Mucosa of descending colon (tissue), 3 donors: ENCODE results near the gene IQGAP1. TPM values are rescaled to one million over a fixed set of nuclear protein-coding genes. Genes with fewer than 3 reads are reported as not detected.
A peak's percentile ranks its signal among the peaks of the same experiment; 100 is the strongest.

Experiments used
- ATAC-seq: fragments of 200-7000 bp; cut with Tn5 transposase; one replicate; pipeline ENCODE4 v1.9.1; 2020; ENCODE audit warnings: mild to moderate bottlenecking, moderate library complexity
- DNase-seq, 3 donors: peaks; one replicate each; pipeline ENCODE4 v3.0.0-alpha.2; 2020
- H3K36me3 ChIP-seq: fragments of 200-600 bp; one replicate; pipeline ENCODE4 v1.8.0; 2021; ENCODE audit warnings: low read depth, mild to moderate bottlenecking
- H3K4me1 ChIP-seq: fragments of 200-600 bp; one replicate; pipeline ENCODE4 v1.8.0; 2021; ENCODE audit warnings: low read depth, mild to moderate bottlenecking
- H3K4me3 ChIP-seq: fragments of 200-600 bp; one replicate; pipeline ENCODE4 v1.8.0; 2021; ENCODE audit warnings: mild to moderate bottlenecking
- H3K9me3 ChIP-seq: fragments of 200-600 bp; one replicate; pipeline ENCODE4 v1.8.0; 2021; ENCODE audit warnings: mild to moderate bottlenecking
- CTCF ChIP-seq: fragments of 200-600 bp; IDR thresholded peaks from one replicate; pipeline ENCODE4 v1.8.0; 2022; ENCODE audit warnings: antibody characterized with exemption, mild to moderate bottlenecking
- intact Hi-C, 2 donors: fragments of 100-400 bp; cut with DNase I in 1 of 2; cut with micrococcal nuclease in 1 of 2; formaldehyde crosslinking; loops; one replicate each; pipeline versions ENCODE4 v1.11.0 to v1.11.1; 2022; cut with DNase I, micrococcal nuclease
- total RNA-seq, 3 donors: library from RNA; stranded (reverse); fragmentation: NEBNext Ultra II Directional in 2 of 3; extraction: Animal tissue kit (Norgen Biotek cat#: 25700) in 2 of 3; gene quantifications; one replicate each; pipeline versions ENCODE4 v1.2.1 to v1.2.4, GENCODE V29; 2021 to 2023
- donor health status: DM: no; HTN: no; CAD: no; lungs with moderate emphysema.
- donor health status: DM: no; HTN: no; CAD: no.
- donor health status: DM: no; HTN: yes; CAD: no.

Gene IQGAP1
- total RNA-seq, 3 donors from 2014 or later: 186 to 242 (median 206) TPM

- peaks cover 25% of the 10 kb centered on the region for H3K4me1 ChIP-seq
- no peak for ATAC-seq
- intact Hi-C loops: no loop called here
Measured at GRCh38 chr15:90423801-90424319, 35.8 kb downstream of the IQGAP1 start.

GRCh38 chr15:90425726-90426346, 37.8 kb downstream of the IQGAP1 start:
- ATAC-seq (peak; percentile 54), DNase-seq (no peak)
- Histone ChIP-seq H3K9me3 (no peaks in the 10 kb centered on the region), H3K4me1 (peaks cover 20% of the 10 kb centered on the region), H3K4me3 (no peak overlapping the region), H3K36me3 (no peaks in the 10 kb centered on the region)
- intact Hi-C loops: no loop called here
- TF ChIP-seq CTCF: no peak

More at GRCh38 chr15:90423801-90424319, 35.8 kb downstream of the IQGAP1 start:
- no peak for TF ChIP-seq CTCF
- no peaks in the 10 kb centered on the region for H3K36me3 ChIP-seq
- H3K9me3 ChIP-seq: no peaks in the 10 kb centered on the region
- DNase-seq: no peak
- H3K4me3 ChIP-seq: no peak overlapping the region

GRCh38 chr15:90427185-90427584, 39.1 kb downstream of the IQGAP1 start:
- intact Hi-C loops: no loop called here
- DNase-seq (no peak), ATAC-seq (peak; percentile 78)
- Histone ChIP-seq H3K36me3 (no peaks in the 10 kb centered on the region), H3K4me3 (no peak overlapping the region), H3K4me1 (peaks cover 7% of the 10 kb centered on the region), H3K9me3 (no peaks in the 10 kb centered on the region)
- TF ChIP-seq CTCF: no peak

- Histone ChIP-seq H3K36me3 (peaks cover 5% of the 10 kb centered on the region), H3K4me3 (no peak overlapping the region), H3K9me3 (no peaks in the 10 kb centered on the region), H3K4me1 (peaks cover 10% of the 10 kb centered on the region)
- ATAC-seq: no peak
- intact Hi-C loops: no loop called here
- no peak for DNase-seq
- no peak for TF ChIP-seq CTCF
Measured at GRCh38 chr15:90432253-90432652, 44.2 kb downstream of the IQGAP1 start.

GRCh38 chr15:90435652-90436337, 47.8 kb downstream of the IQGAP1 start:
- peaks cover 5% of the 10 kb centered on the region for H3K36me3 ChIP-seq
- TF ChIP-seq CTCF: no peak
- H3K4me3 ChIP-seq: no peak overlapping the region
- ATAC-seq: peak; percentile 58
- intact Hi-C loops: no loop called here
- H3K4me1 ChIP-seq: peaks cover 18% of the 10 kb centered on the region
- DNase-seq: no peak
- no peaks in the 10 kb centered on the region for H3K9me3 ChIP-seq
